ENCODE measurements around the gene GREM1.

The GREM1 gene

DNA sequence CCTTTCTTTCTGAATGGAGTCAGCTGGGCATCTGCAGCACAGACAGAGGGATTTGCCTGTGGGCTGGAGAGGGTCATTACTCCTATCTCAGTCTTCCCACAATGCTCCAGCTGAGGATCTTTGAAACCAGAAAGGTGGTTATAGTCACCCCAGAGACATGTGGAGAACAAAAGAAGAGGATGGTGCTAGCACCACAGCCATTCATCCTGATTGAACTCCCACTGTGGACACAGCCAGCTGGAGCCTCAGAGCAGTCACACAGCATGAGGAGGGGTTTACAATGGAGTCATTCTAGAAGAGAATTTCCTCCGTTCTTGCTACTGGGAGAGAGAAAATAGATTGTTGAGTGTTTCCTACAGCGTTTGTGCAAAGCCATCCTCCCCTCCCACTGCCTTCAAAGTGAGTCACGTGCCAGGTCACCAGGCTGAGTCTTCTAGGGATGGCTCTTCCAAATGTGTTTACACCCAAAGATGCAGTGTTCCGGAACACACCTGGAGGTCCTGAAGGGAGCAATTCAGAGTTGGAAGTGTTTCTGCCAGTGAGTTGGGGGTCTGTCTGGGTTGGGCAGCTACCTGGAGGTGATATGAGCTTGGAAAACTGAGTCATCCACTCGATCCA, 18.9 kb upstream of the GREM1 start:
- DNase-seq: no peak

GRCh38 chr15:32700501-32701150, 17.2 kb upstream of the GREM1 start:
- DNase-seq: no peak

GRCh38 chr15:32701863-32702262, 15.9 kb upstream of the GREM1 start:
- DNase-seq: no peak

DNA sequence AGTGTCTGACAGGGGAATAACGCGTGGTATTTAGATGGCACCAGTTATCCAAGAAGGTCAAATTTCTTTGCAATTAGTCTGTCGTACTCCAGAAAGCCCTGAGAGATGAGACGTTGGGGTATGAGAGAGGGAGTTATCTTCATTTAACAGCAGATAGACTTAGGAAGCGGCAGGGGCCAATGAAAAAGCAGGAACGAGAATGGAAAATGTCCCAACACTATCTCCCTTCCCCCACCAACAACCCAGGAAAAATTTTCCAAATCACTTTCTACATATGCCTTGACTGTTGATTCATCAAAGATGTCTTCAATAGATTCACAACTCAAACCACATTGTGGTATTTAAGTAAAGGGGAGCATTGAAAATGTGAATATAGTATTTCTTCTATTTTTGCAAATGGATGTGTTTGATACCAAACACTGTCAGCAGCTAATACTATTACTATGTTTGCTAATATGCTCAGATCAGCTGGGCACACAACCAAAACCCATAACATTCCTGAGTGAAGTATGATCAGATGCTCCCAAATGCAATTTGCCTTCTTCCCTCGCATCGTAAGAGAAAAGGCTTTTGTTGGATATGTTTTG, 13.3 kb upstream of the GREM1 start:
- peak; percentile 11 for DNase-seq

GRCh38 chr15:32705446-32705845, 12.4 kb upstream of the GREM1 start:
- DNase-seq: no peak

DNA sequence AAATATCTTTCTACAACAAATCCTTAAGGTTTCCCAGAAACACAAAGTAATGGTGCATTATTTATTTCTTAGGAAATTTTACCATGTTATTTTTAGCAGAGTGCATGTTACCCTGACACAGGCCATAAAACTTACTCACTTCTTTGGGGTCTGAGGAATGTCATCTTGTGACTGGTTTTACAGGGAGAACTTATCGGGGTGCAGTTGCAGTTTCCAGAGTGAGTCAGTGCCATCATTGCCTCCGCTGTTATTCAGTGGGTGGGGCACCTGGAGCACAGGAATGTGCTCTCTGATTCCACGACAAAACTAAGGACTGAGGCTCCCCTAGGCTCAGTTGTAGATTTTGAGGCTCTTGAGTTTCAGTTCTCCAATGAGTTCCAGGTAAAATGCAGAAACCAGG, 11.1 kb upstream of the GREM1 start:
- no peak for DNase-seq

DNA sequence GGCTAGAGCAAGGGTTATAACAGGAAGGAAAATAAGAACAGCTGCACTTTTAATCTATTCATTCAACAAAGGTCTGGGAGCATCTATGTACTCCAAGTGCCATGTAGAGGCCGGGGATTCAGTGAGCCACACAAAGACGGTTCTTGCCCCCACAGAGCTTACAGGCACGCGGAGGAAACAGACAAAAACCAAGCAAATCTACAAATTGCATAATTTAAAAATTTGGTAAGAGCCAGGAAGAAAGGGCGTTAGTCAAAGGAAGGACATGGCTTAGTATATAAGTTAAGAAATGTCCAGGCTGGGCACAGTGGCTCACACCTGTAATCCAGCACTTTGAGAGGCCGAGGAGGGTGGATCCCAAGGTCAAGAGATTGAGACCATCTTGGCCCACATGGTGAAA, 10.4 kb upstream of the GREM1 start:
- DNase-seq: no peak

- no peak for DNase-seq
Measured at GRCh38 chr15:32709295-32710033, 8.3 kb upstream of the GREM1 start.

DNA sequence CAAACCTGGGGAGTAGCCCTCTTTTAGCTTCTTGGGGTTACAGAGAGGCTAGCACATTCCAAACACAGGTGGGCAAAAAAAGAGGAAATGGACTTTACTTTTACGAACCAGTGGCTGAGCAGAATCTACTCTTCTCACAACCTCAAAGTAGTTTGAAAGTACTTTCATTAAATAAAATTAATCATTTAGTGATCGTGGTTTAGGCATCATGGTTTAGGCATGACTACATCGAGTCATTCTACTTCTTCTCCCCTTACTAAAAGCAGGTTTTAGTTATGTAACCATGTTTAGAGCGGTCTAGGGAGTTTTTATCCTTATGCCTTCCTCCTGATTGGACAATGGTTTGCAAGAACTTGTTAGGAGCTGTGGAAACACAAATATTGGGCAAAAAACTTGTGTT, 2.5 kb upstream of the GREM1 start:
- DNase-seq: no peak

DNA sequence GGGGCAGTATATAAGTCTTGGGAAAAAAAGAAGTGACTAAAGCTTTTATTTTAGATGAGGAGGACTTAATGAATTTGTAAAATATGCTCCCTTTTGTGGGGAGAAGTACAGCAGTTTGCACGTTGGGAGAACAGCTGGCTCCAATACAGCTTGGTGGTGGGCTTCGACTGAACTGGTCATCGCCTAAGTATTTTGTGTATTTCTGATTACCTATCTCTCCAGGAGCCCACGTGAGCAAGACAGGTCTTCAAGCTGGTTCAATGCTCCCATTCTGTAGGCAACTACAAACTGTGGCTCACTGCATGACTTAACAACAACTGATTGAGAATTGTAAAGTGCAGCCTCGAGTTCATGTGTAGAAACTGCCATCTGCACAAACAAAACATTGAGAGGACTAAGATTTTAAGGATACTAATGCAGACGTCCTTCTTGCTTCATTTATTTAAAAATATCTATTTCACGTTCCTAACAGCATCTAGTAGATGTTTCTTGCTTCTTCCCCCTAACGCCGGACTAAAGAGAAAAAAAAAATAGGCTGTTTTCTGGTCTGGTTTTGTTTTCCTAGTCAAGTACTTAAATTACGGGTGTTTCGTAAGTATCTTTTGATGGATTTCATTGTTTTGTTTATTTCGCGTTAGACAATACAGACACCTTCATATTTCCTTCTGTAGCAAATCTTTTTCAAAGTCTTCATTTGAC, 1.4 kb upstream of the GREM1 start:
- no peak for DNase-seq

DNA sequence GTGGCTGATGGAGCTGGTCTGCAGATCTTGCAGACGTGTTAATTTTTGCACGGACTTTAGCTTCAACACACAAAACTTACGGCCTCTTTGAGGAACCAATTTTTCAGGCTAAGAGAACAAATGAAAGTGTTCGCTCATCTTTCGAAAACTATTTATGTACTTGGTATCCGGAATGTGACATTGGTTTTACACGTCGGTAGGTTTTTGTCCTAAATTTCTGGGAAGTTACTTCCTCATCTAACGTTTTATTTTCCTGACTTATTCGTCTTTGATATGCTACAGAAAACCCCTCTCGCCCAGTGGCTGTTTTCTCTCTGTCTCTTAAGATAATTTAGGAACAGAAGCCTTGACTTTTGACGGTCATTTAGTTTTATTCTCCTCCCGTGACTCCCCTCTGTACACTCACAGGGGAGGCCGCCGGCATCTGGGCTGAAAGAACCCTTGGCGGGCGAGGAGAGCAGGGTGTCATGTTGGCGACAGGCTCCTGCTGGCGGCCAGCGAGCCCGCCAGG, 834 bp upstream of the GREM1 start:
- DNase-seq: no peak

DNA sequence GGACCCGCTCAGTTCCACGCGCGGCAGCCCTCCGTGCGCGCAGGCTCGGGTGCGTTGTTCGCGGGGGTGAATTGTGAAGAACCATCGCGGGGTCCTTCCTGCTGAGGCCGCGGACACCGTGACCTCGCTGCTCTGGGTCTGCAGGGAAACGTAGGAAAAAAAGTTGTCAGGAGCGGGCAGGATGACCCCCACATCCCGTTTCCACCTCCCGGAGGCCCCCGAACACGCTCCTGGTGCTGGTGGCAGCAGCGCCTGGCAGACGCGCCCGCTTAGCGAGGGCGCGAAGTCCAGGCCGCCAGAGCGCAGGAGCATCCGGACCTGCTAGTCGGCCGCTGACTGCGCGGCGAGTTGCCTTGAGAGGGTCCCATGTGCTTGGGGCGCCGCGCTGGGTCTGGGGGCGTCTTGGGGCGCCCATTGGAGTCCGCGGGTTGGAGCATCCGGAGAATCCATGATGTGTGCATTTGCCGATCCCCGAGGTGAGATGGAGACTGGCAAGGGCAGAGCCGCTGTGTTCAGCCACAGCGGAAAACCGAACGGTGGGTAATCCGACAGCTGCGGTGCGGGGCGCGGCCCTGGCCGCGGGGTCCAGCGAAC, 520 bp downstream of the GREM1 start:
- no peak for DNase-seq

DNA sequence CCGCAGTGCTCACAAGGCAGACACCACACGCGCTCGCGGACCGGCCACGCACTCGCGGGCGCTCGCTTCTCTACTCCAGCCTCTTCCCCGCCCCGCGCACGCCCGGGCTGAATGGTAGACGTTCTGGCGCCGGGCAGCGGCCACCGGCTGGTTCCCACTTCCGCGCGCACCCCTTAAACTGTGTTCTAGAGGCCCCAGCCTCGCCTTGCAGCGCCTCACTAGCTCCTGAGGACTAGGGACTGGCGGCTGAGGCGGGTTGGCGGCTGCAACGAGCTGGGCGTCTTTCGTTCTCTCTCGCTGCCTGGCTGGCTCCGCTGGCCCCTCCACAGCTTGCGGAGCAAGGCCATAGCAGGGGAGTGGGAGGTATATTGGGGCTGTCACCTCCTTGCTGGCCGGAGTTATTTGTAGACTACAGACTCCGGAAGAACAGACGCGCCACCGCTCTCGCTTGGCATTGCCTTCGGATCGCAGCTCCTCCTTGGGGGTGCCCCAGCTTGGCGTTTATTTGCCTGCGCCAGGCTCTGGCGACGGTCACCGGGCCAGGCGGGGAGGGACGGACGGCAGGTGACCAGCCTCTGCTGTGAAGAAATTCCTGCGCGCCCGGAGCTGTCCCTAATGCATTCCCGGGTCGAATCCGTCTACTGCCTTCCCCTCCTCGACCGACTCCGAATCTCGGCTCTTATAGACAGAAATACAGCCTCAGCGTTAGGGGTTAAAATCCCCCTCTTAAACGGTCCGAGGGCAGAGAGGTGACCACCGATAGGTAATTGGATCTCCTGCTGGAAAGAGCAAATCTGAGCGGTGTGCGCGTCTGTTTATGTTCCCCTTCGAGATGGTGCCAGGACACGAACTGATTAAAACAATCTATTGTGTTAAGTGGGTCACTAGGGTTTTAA, 1.3 kb downstream of the GREM1 start:
- no peak for DNase-seq

GRCh38 chr15:32721596-32721995, 3.8 kb downstream of the GREM1 start:
- DNase-seq: no peak

DNA sequence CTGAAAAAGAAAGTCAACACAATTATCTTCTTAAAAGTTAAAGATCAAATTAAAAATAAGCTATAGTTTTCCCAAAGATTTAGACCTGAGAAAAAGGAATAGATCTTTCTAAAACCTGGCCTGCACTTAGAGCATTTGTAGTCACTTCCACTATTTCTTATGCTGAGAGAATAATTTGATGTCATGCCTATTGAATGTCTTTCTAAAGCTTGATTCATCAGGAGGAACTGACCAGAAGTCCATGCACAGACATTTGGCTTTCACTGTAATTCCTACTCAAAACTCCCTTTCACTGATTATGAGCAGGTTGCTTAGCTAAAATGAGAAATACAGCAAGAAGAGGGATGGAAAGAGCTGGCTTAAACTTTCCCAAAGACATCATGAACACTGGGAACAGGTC, 4.3 kb downstream of the GREM1 start:
- no peak for DNase-seq

DNA sequence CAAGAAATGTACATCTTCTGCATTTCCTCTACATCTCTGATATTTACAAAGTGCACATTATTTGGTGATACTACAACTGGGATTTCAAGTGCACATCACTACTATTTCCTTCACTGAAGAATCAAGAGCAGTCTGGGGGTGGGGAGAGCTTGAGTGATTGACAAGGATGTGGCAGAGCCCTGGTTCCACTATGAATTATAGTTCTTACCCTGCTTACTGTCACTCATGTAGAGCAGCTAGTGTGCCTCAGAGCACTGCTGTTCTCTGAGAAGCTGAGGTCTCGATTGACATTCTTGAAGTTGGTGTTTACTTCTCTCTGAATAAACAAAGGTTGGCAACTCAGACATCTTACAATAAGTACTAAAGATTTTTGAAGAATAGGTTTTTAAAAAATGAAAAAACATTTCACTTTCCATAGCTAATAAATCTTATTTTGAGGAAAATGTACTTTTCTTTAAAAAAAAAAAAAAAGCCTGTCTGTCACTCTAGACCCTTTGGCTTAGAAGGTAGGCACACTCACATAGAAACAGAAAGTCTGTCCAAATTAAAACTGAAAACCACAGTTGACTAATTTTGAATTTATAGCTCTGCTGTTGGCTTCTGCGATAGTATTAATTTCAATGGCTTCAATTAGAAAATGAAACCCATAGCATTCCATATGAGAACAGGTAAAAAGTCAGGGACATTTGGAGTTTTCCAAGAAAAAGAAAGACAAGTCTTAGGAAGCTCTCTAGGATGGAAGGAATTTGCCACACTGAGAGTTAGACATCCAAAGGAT, 5.6 kb downstream of the GREM1 start:
- DNase-seq: no peak

- DNase-seq: no peak
Measured at GRCh38 chr15:32729700-32730395, 12.0 kb downstream of the GREM1 start.

- no peak for DNase-seq
Measured at GRCh38 chr15:32730677-32731654, 13.2 kb downstream of the GREM1 start.
